SK-N-SH (cell line): ENCODE results near the gene PHC3. TPM values are rescaled to one million over a fixed set of nuclear protein-coding genes. Genes with fewer than 3 reads are reported as not detected.

Experiments
- CTCF ChIA-PET: fragments of 300-600, 350-600 bp; formaldehyde crosslinking; extraction: SDS; loops from one replicate; lab custom pipeline; 2021; lab: Yijun Ruan, JAX
- POLR2A ChIA-PET: fragments of 350-600 bp; sonication (Branson Sonifier 250); formaldehyde crosslinking; extraction: SDS; loops from one replicate; lab custom pipeline; 2020; ENCODE audit warnings: antibody characterized with exemption, inconsistent platforms; lab: Yijun Ruan, JAX
- DNase-seq: peaks from one replicate; pipeline ENCODE4 v3.0.0; 2012
- H2AFZ ChIP-seq: fragments of 200-600 bp; sonication (generic); 2 replicates; pipeline ENCODE4 v1.8.1; 2016; ENCODE audit warnings: antibody characterized with exemption, mild to moderate bottlenecking, low read depth
- H3F3A ChIP-seq: fragments of 200-600 bp; sonication (generic); replicated peaks from 2 replicates; pipeline ENCODE3; 2016; ENCODE audit warnings: antibody characterized with exemption, mild to moderate bottlenecking; ENCODE audit not compliant: insufficient read depth
- H3K27ac ChIP-seq, 2 experiments: fragments of 200-500 bp in 1 of 2; fragments of 200-600 bp in 1 of 2; sonication (Bioruptor generic) in 1 of 2; sonication (generic), shearing (Covaris generic) in 1 of 2; 2 replicates each; pipeline versions ENCODE4 v1.5.1 to v1.6.1; 2014 to 2016; ENCODE audit warnings: low read depth in 2 of 2, inconsistent platforms in 1 of 2, low read length in 1 of 2, mild to moderate bottlenecking in 1 of 2, mixed read lengths in 1 of 2
- H3K27me3 ChIP-seq: fragments of 200-600 bp; sonication (generic), shearing (Covaris generic); 2 replicates; pipeline ENCODE4 v1.6.1; 2016; ENCODE audit warnings: mixed run types; ENCODE audit not compliant: insufficient read depth
- H3K36me3 ChIP-seq, 2 experiments: fragments of 200-500 bp in 1 of 2; fragments of 200-600 bp in 1 of 2; sonication (Bioruptor generic) in 1 of 2; sonication (generic) in 1 of 2; replicated peaks in 1 of 2; 2 replicates each; pipeline versions ENCODE3 to v1.5.1; 2014 to 2016; ENCODE audit warnings: low read length in 1 of 2, mild to moderate bottlenecking in 1 of 2; ENCODE audit not compliant: insufficient read depth in 2 of 2, control insufficient read depth in 1 of 2
- H3K4me1 ChIP-seq, 2 experiments: fragments of 200-500 bp in 1 of 2; fragments of 200-600 bp in 1 of 2; sonication (Bioruptor generic) in 1 of 2; sonication (generic), shearing (Covaris generic) in 1 of 2; 2 replicates each; pipeline versions ENCODE4 v1.5.1 to v1.6.1; 2014 to 2016; ENCODE audit warnings: low read depth in 1 of 2, low read length in 1 of 2, mixed run types in 1 of 2; ENCODE audit not compliant: insufficient read depth in 2 of 2, control insufficient read depth in 1 of 2
- H3K4me2 ChIP-seq: fragments of 200-600 bp; sonication (generic), shearing (Covaris generic); 2 replicates; pipeline ENCODE4 v1.6.1; 2017; ENCODE audit warnings: mixed run types
- H3K4me3 ChIP-seq, 2 experiments: fragments of 200-500 bp in 1 of 2; fragments of 200-600 bp in 1 of 2; sonication (Bioruptor generic) in 1 of 2; sonication (generic), shearing (Covaris generic) in 1 of 2; 2 replicates each; pipeline versions ENCODE4 v1.5.1 to v1.8.1; 2014 to 2016; ENCODE audit warnings: low read depth in 2 of 2, inconsistent platforms in 1 of 2, low read length in 1 of 2, mild to moderate bottlenecking in 1 of 2, mixed read lengths in 1 of 2, moderate library complexity in 1 of 2
- H3K79me2 ChIP-seq: fragments of 200-600 bp; sonication (generic); 2 replicates; pipeline ENCODE4 v1.8.1; 2017; ENCODE audit warnings: mild to moderate bottlenecking; ENCODE audit not compliant: insufficient read depth
- H3K9ac ChIP-seq: fragments of 200-600 bp; sonication (generic); 2 replicates; pipeline ENCODE4 v1.6.1; 2017; ENCODE audit warnings: mixed run types
- H3K9me2 ChIP-seq: fragments of 200-600 bp; sonication (generic); 2 replicates; pipeline ENCODE4 v1.6.1; 2017; ENCODE audit warnings: mixed run types
- H3K9me3 ChIP-seq: fragments of 200-600 bp; sonication (generic); 2 replicates; pipeline ENCODE4 v1.6.1; 2017; ENCODE audit warnings: mixed run types, mild to moderate bottlenecking, moderate library complexity
- H4K20me1 ChIP-seq: fragments of 200-600 bp; sonication (generic); 2 replicates; pipeline ENCODE4 v1.6.1; 2017; ENCODE audit warnings: mild to moderate bottlenecking, mixed run types; ENCODE audit not compliant: insufficient read depth
- CHD2 ChIP-seq: fragments of 150-350 bp; IDR thresholded peaks from 2 replicates; pipeline ENCODE4 v1.6.1; 2018; ENCODE audit warnings: low read length; ENCODE audit not compliant: partially characterized antibody
- ELF1 ChIP-seq: IDR thresholded peaks from 2 replicates; pipeline ENCODE4 v1.4.0; 2012
- EP300 ChIP-seq, 2 experiments: IDR thresholded peaks; 2 replicates each; pipeline versions ENCODE4 v1.4.0 to v1.6.1; 2012; ENCODE audit warnings: borderline replicate concordance in 1 of 2, low read depth in 1 of 2, low read length in 1 of 2
- JUND ChIP-seq: IDR thresholded peaks from 2 replicates; pipeline ENCODE4 v1.4.0; 2012
- POLR2AphosphoS5 ChIP-seq: IDR thresholded peaks from 2 replicates; pipeline ENCODE4 v1.6.1; 2012; ENCODE audit warnings: low read depth, low read length
- RAD21 ChIP-seq: IDR thresholded peaks from 2 replicates; pipeline ENCODE4 v1.6.1; 2012; ENCODE audit warnings: mild to moderate bottlenecking, low read length
- RFX5 ChIP-seq: IDR thresholded peaks from 2 replicates; pipeline ENCODE4 v1.6.1; 2012; ENCODE audit warnings: mild to moderate bottlenecking, improper control_type of control experiment, low read length
- RXRA ChIP-seq: IDR thresholded peaks from 2 replicates; pipeline ENCODE4 v1.4.0; 2012; ENCODE audit warnings: low read depth, mild to moderate bottlenecking, borderline replicate concordance
- TEAD4 ChIP-seq: IDR thresholded peaks from 2 replicates; pipeline ENCODE4 v1.4.0; 2012; ENCODE audit warnings: mild to moderate bottlenecking, borderline replicate concordance; ENCODE audit not compliant: insufficient read depth
- WGBS: methylation state at CpG from one replicate; pipeline ENCODE4 v1.1.6; 2017; ENCODE audit warnings: low lambda C conversion rate; 5-methylcytosine and 5-hydroxymethylcytosine counted together
- polyA plus RNA-seq, 3 experiments: library from polyadenylated mRNA; depleted of rRNA; stranded (reverse); fragments of >200 nt; gene quantifications; 2 replicates each; pipeline ENCODE4 v1.2.3, GENCODE V29; 2012
- TF ChIP-seq, protein P1 (sequence below): fragments of 150-350 bp; IDR thresholded peaks from 2 replicates; pipeline ENCODE4 v1.6.1; 2017; ENCODE audit warnings: antibody characterized with exemption, low read length, low read depth, borderline replicate concordance
- TF ChIP-seq, protein P2 (sequence below): IDR thresholded peaks from 2 replicates; pipeline ENCODE4 v1.6.1; 2012; ENCODE audit warnings: mild to moderate bottlenecking, low read depth, low read length, moderate library complexity
- TF ChIP-seq, protein P3 (sequence below): fragments of 200-600 bp; sonication (generic); IDR thresholded peaks from 2 replicates; pipeline ENCODE4 v1.6.1; 2017; ENCODE audit warnings: antibody characterized with exemption, mild to moderate bottlenecking, moderate library complexity

PHC3 gene
- polyA plus RNA-seq, 1 of the 3 experiments (the other 2 are of a cell fraction), result 9.2 TPM

DNA sequence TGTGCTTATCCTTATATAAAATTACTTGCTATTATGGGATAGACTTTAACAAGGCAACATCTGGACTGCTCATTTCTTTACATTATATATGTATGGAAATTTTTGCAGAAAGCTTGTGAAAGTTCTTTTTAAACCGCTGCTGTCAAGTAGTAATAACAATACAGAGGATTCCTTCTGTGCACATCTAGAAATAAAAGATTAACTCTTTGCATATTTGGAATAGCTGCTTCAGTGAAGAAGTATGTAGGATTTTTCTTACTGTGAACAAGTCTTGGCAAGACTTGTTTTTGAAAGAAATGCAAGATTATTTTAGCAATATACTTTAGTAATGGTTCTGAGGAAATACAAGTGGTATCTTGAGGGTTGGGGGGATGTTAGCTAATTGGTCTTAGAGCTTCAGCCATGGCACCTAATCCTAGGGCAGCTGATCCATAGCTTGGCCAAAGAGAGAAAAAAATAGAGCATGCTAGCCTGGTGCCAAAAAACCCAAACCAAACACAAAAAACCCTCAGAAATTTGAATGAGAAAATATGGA, 45.0 kb upstream of the PHC3 start:
- Histone ChIP-seq H3K4me1 (peaks cover 0 to 15% of the 10 kb centered on the region in 2 experiments; a peak in 2 of 4 replicates), H3K27ac (peak overlapping the region; percentile 14 to 34; a peak in 2 of 4 replicates), H3K36me3 (no peaks in the 10 kb centered on the region), H3K27me3 (no peaks in the 10 kb centered on the region), H3F3A (no peaks in the 10 kb centered on the region), H3K9me3 (no peaks in the 10 kb centered on the region), H3K9ac (no peak overlapping the region), H3K9me2 (no peaks in the 10 kb centered on the region), H2AFZ (no peak overlapping the region), H3K4me3 (no peak overlapping the region), H3K79me2 (peaks cover 87% of the 10 kb centered on the region), H3K4me2 (no peak overlapping the region; the same call in 1 of the 2 replicates), H4K20me1 (peaks cover 17% of the 10 kb centered on the region)
- POLR2A ChIA-PET, result no interaction called here
- DNase-seq, result no peak
- CTCF ChIA-PET, result interaction anchor here (1.2 kb wide), 1 partner anchor 9 kb away, joined by 3 read pairs; no protein-coding TSS in a partner anchor
- TF ChIP-seq RXRA (no peak), TEAD4 (peak; percentile 26; the same call in 1 of the 2 replicates)
- 92% methylated on average over 1 of the region's 1 CpG for WGBS

DNA sequence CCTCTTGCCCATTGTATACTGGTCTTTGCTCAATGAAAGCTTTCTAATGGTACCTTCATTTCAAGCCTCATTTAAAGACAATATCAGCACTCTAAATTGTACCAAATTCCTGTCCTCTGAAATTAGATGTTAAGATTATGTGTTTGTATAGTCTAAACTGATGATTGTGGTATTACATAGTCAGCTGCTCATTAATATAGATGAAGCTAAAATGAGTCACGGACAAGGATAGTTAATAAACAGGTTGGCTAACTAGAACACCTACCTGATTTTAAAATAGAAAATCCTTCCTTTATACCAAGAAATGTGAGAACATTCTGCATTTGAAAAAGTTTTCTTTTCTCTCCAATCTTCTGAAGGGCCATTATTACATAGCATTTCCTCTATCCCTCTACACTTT, 43.6 kb upstream of the PHC3 start:
- Histone ChIP-seq H3K27ac (no peak overlapping the region), H3K4me3 (no peak overlapping the region), H3K36me3 (no peaks in the 10 kb centered on the region), H3K9me3 (no peaks in the 10 kb centered on the region), H3K27me3 (no peaks in the 10 kb centered on the region), H3K4me1 (peaks cover 0 to 15% of the 10 kb centered on the region in 2 experiments; a peak in 2 of 4 replicates), H3F3A (no peaks in the 10 kb centered on the region), H3K79me2 (peaks cover 74% of the 10 kb centered on the region), H3K9ac (no peak overlapping the region), H3K9me2 (no peaks in the 10 kb centered on the region), H2AFZ (no peak overlapping the region), H4K20me1 (peaks cover 17% of the 10 kb centered on the region), H3K4me2 (no peak overlapping the region)
- ChIA-PET CTCF (interaction anchor here (0.9 to 1.3 kb wide), 2 partner anchors 17 to 36 kb away, joined by 3 read pairs; no protein-coding TSS in a partner anchor), POLR2A (no interaction called here)
- 94% methylated on average over 1 of the region's 1 CpG for WGBS
- no peak for DNase-seq
- TF ChIP-seq CHD2 (no peak), RAD21 (no peak), EP300 (IDR thresholded peaks at IDR 0.05; ENCODE audit: borderline replicate concordance in 1 of 2, low read depth in 1 of 2, low read length in 1 of 2) (no peak)

DNA sequence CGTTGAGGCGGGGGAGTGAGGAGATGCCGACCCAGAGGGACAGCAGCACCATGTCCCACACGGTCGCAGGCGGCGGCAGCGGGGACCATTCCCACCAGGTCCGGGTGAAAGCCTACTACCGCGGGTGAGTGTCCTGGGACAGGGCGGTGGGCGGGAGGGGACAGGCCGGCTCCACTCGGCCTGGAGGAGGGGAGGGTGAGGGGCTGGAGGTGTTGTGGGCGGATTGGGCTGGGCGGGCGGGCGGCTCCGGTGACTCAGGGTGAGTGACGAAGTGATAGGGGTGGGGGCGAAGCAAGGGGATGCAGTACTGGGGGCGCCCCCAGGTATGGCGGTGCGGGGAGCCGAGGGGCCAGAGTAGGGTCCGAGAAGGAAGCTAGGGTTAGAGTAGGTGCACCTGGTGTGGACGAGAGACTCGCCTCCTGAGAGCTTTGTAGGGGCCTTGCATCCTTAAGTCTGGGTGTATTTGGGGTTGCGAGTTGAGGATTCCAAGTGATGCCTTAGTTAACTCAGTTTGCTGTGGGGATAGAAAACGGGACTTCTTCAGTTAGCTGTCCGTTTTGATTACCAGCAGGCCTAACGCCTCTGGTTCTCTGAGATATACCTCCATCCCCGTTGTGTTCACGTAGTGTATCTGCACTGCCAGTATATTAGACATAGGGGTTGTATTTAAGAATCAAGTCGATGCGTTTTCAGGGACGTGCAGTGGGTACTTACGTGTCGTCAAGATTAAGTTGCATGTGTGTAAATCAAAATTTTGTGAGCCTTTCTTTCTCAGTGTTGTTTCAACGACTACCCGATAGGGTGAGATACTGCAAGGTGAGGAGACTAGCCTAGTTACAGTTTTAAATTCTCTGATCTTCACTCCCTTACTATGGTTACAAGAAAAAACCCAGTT, 41.4 kb upstream of the PHC3 start:
- no peaks in the 10 kb centered on the region for H3K36me3 ChIP-seq
- POLR2A ChIA-PET, result interaction anchor here (1.0 to 1.4 kb wide), 3 partner anchors 10 to 647 kb away, joined by 5 to 7 read pairs (median 6); partner anchors contain the start of gene RPL22L1
- DNase-seq, result peak; percentile 72
- peak overlapping the region; percentile 81 to 97 for H3K27ac ChIP-seq
- CTCF ChIA-PET, result interaction anchor here (1.3 to 2.4 kb wide), 4 partner anchors 10 to 147 kb away, joined by 3 to 5 read pairs (median 4); partner anchors contain the start of gene SKIL
- peak overlapping the region; percentile 73 to 78 for H3K4me3 ChIP-seq
- H3K9me3 ChIP-seq, result no peaks in the 10 kb centered on the region
- no peaks in the 10 kb centered on the region for H3K9me2 ChIP-seq
- H3K27me3 ChIP-seq, result no peaks in the 10 kb centered on the region
- H3K4me2 ChIP-seq, result peak overlapping the region; percentile 68
- H4K20me1 ChIP-seq, result peaks cover 12% of the 10 kb centered on the region; the same call in 1 of the 2 replicates
- peaks cover 52% of the 10 kb centered on the region for H3K79me2 ChIP-seq
- H2AFZ ChIP-seq, result peak overlapping the region; percentile 71
- H3K9ac ChIP-seq, result peak overlapping the region; percentile 78
- H3F3A ChIP-seq, result no peaks in the 10 kb centered on the region
- peaks cover 0 to 11% of the 10 kb centered on the region in 2 experiments; a peak in 2 of 4 replicates for H3K4me1 ChIP-seq
- 2% methylated on average over 29 of the region's 42 CpGs for WGBS
- TF ChIP-seq JUND (no peak), POLR2AphosphoS5 (no peak), RFX5 (no peak), ELF1 (no peak)
- TF ChIP-seq, protein P1, sequence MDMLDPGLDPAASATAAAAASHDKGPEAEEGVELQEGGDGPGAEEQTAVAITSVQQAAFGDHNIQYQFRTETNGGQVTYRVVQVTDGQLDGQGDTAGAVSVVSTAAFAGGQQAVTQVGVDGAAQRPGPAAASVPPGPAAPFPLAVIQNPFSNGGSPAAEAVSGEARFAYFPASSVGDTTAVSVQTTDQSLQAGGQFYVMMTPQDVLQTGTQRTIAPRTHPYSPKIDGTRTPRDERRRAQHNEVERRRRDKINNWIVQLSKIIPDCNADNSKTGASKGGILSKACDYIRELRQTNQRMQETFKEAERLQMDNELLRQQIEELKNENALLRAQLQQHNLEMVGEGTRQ, result no peak
- TF ChIP-seq, protein P2, sequence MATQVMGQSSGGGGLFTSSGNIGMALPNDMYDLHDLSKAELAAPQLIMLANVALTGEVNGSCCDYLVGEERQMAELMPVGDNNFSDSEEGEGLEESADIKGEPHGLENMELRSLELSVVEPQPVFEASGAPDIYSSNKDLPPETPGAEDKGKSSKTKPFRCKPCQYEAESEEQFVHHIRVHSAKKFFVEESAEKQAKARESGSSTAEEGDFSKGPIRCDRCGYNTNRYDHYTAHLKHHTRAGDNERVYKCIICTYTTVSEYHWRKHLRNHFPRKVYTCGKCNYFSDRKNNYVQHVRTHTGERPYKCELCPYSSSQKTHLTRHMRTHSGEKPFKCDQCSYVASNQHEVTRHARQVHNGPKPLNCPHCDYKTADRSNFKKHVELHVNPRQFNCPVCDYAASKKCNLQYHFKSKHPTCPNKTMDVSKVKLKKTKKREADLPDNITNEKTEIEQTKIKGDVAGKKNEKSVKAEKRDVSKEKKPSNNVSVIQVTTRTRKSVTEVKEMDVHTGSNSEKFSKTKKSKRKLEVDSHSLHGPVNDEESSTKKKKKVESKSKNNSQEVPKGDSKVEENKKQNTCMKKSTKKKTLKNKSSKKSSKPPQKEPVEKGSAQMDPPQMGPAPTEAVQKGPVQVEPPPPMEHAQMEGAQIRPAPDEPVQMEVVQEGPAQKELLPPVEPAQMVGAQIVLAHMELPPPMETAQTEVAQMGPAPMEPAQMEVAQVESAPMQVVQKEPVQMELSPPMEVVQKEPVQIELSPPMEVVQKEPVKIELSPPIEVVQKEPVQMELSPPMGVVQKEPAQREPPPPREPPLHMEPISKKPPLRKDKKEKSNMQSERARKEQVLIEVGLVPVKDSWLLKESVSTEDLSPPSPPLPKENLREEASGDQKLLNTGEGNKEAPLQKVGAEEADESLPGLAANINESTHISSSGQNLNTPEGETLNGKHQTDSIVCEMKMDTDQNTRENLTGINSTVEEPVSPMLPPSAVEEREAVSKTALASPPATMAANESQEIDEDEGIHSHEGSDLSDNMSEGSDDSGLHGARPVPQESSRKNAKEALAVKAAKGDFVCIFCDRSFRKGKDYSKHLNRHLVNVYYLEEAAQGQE, result no peak
- TF ChIP-seq, protein P3, sequence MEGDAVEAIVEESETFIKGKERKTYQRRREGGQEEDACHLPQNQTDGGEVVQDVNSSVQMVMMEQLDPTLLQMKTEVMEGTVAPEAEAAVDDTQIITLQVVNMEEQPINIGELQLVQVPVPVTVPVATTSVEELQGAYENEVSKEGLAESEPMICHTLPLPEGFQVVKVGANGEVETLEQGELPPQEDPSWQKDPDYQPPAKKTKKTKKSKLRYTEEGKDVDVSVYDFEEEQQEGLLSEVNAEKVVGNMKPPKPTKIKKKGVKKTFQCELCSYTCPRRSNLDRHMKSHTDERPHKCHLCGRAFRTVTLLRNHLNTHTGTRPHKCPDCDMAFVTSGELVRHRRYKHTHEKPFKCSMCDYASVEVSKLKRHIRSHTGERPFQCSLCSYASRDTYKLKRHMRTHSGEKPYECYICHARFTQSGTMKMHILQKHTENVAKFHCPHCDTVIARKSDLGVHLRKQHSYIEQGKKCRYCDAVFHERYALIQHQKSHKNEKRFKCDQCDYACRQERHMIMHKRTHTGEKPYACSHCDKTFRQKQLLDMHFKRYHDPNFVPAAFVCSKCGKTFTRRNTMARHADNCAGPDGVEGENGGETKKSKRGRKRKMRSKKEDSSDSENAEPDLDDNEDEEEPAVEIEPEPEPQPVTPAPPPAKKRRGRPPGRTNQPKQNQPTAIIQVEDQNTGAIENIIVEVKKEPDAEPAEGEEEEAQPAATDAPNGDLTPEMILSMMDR, result peak; percentile 18; the same call in 1 of the 2 replicates
